HL-60 (cell line): ENCODE data around the gene TBCA.

Experiments
- DNase-seq, 2 experiments: peaks; one replicate each; pipeline ENCODE4 v3.0.0-alpha.2; 2010 to 2020; ENCODE audit warnings: low read depth in 1 of 2, low spot score in 1 of 2
- H3K27ac ChIP-seq: fragments of 250-450 bp; sonication (Bioruptor Pico); replicated peaks from 2 replicates; pipeline ENCODE4 v1.5.1; 2020; ENCODE audit warnings: mild to moderate bottlenecking, moderate library complexity
- H3K27me3 ChIP-seq: fragments of 250-450 bp; sonication (Bioruptor Pico); 2 replicates; pipeline ENCODE4 v1.5.1; 2021; ENCODE audit warnings: mild to moderate bottlenecking, moderate library complexity; ENCODE audit not compliant: insufficient read depth, poor library complexity, severe bottlenecking
- H3K4me3 ChIP-seq: replicated peaks from 2 replicates; pipeline ENCODE4 v1.5.1; 2011; ENCODE audit warnings: mild to moderate bottlenecking, control low read depth, low read length; ENCODE audit not compliant: insufficient read depth
- CTCF ChIP-seq: IDR thresholded peaks from one replicate; pipeline ENCODE4 v1.5.1; 2011; ENCODE audit warnings: low read length, control low read depth, inconsistent platforms; ENCODE audit not compliant: insufficient read depth
- GABPA ChIP-seq: IDR thresholded peaks from 2 replicates; pipeline ENCODE4 v1.6.1; 2012; ENCODE audit warnings: low read depth
- POLR2AphosphoS5 ChIP-seq: IDR thresholded peaks from 2 replicates; pipeline ENCODE4 v1.6.1; 2012; ENCODE audit warnings: low read depth
- REST ChIP-seq: IDR thresholded peaks from 2 replicates; pipeline ENCODE4 v1.6.1; 2012; ENCODE audit warnings: low read depth; ENCODE audit not compliant: insufficient replicate concordance
- SPI1 ChIP-seq: IDR thresholded peaks from 2 replicates; pipeline ENCODE4 v1.6.1; 2012; ENCODE audit warnings: low read depth, mild to moderate bottlenecking, borderline replicate concordance

Gene TBCA

GRCh38 chr5:77649776-77650175 is 126.4 kb downstream of the TBCA start:
- DNase-seq, result no peak
- no peak overlapping the region for H3K4me3 ChIP-seq
- H3K27ac ChIP-seq, result no peak overlapping the region
- peaks cover 3% of the 10 kb centered on the region for H3K27me3 ChIP-seq
- TF ChIP-seq SPI1 (no peak), GABPA (no peak), REST (no peak), POLR2AphosphoS5 (no peak), CTCF (no peak)

- H3K4me3 ChIP-seq, result no peak overlapping the region
Measured at GRCh38 chr5:77645995-77646639, 130.0 kb downstream of the TBCA start.

More at GRCh38 chr5:77645995-77646639, 130.0 kb downstream of the TBCA start:
- H3K27ac ChIP-seq, result no peak overlapping the region
- no peak for DNase-seq
- peaks cover 9% of the 10 kb centered on the region for H3K27me3 ChIP-seq
- TF ChIP-seq POLR2AphosphoS5 (no peak), SPI1 (no peak), REST (no peak), CTCF (no peak), GABPA (no peak)
